ENCODE measurements around the gene PLEKHN1. TPM values are rescaled to one million over a fixed set of nuclear protein-coding genes. Genes with fewer than 3 reads are reported as not detected.

Gene PLEKHN1
- polyA plus RNA-seq, 1 of the 3 experiments (the other 2 are of a cell fraction): not detected

GRCh38 chr1:981955-982558 lies 15.8 kb downstream of the PLEKHN1 start, which contains the start of gene PERM1:
TSS of gene PERM1 (minus strand) at chr1:982093. CDS start at chr1:981029, 1,064 bp downstream.
- TF ChIP-seq, protein P1, sequence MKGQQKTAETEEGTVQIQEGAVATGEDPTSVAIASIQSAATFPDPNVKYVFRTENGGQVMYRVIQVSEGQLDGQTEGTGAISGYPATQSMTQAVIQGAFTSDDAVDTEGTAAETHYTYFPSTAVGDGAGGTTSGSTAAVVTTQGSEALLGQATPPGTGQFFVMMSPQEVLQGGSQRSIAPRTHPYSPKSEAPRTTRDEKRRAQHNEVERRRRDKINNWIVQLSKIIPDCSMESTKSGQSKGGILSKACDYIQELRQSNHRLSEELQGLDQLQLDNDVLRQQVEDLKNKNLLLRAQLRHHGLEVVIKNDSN (IDR thresholded peaks at IDR 0.05; ENCODE audit: borderline replicate concordance, low read depth): no peak
- no peak for TF ChIP-seq JUND (IDR thresholded peaks at IDR 0.05)
- TF ChIP-seq GATA2 (CRISPR knock-in tag; IDR thresholded peaks at IDR 0.05): no peak
- no peak for TF ChIP-seq TAF1 (IDR thresholded peaks at IDR 0.05; ENCODE audit: borderline replicate concordance, low read depth, low read length)
- TF ChIP-seq MAX (IDR thresholded peaks at IDR 0.05; ENCODE audit: low read depth): no peak
- no peak for TF ChIP-seq SMC3 (IDR thresholded peaks at IDR 0.05; ENCODE audit: low read depth, low read length)
- TF ChIP-seq, protein P2, sequence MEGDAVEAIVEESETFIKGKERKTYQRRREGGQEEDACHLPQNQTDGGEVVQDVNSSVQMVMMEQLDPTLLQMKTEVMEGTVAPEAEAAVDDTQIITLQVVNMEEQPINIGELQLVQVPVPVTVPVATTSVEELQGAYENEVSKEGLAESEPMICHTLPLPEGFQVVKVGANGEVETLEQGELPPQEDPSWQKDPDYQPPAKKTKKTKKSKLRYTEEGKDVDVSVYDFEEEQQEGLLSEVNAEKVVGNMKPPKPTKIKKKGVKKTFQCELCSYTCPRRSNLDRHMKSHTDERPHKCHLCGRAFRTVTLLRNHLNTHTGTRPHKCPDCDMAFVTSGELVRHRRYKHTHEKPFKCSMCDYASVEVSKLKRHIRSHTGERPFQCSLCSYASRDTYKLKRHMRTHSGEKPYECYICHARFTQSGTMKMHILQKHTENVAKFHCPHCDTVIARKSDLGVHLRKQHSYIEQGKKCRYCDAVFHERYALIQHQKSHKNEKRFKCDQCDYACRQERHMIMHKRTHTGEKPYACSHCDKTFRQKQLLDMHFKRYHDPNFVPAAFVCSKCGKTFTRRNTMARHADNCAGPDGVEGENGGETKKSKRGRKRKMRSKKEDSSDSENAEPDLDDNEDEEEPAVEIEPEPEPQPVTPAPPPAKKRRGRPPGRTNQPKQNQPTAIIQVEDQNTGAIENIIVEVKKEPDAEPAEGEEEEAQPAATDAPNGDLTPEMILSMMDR (IDR thresholded peaks at IDR 0.05): no peak
- no peak for TF ChIP-seq FOSL2 (IDR thresholded peaks at IDR 0.05; ENCODE audit: borderline replicate concordance, low read depth)
- no peak for TF ChIP-seq ZBTB33 (IDR thresholded peaks at IDR 0.05; ENCODE audit: borderline replicate concordance, low read depth)
- no peak for TF ChIP-seq CHD2 (IDR thresholded peaks at IDR 0.05; ENCODE audit: low read length, partially characterized antibody)
- no peak for TF ChIP-seq RXRA (IDR thresholded peaks at IDR 0.05; ENCODE audit: borderline replicate concordance, low read depth)
- no peak for TF ChIP-seq FOXM1 (IDR thresholded peaks at IDR 0.05; ENCODE audit: low read depth)
- TF ChIP-seq SIN3A (IDR thresholded peaks at IDR 0.05; ENCODE audit: borderline replicate concordance, low read depth, low read length): no peak
- no peak for TF ChIP-seq USF2 (IDR thresholded peaks at IDR 0.05; ENCODE audit: borderline replicate concordance, low read depth, low read length)
- TF ChIP-seq YY1 (IDR thresholded peaks at IDR 0.05; ENCODE audit: low read depth): no peak
- no peak for TF ChIP-seq POLR2AphosphoS5 (IDR thresholded peaks at IDR 0.05; ENCODE audit: low read depth, low read length)

More at GRCh38 chr1:981955-982558, 15.8 kb downstream of the PLEKHN1 start, which contains the start of gene PERM1:
- H3K4me2 ChIP-seq: no peak within 1 kb of the TSS
- no peaks in the 10 kb centered on the region for H4K20me1 ChIP-seq (ENCODE audit: insufficient read depth)
- WGBS (ENCODE audit: low lambda C conversion rate): no CpG with 5 or more reads among the region's 28 CpGs
- no peaks in the 10 kb centered on the region for H3K9me2 ChIP-seq
- ChIA-PET CTCF (interaction anchor here (1.0 to 9.1 kb wide), 11 partner anchors 15 to 310 kb away, joined by 3 to 246 read pairs (median 6); partner anchors contain the start of genes HES4 and ISG15), POLR2A (no interaction called here)
- H3K4me3 ChIP-seq (ENCODE audit: low read depth in 2 of 2, low read length in 1 of 2): no peak within 1 kb of the TSS
- peaks cover 0 to 12% of the 10 kb centered on the region in 2 experiments; a peak in 1 of 4 replicates for H3K4me1 ChIP-seq (ENCODE audit: control insufficient read depth in 1 of 2, insufficient read depth in 2 of 2, low read depth in 1 of 2, low read length in 1 of 2)
- H3K27ac ChIP-seq (ENCODE audit: low read depth in 2 of 2, low read length in 1 of 2): no peak within 1 kb of the TSS
- no peaks in the 10 kb centered on the region for H3K36me3 ChIP-seq (replicated peaks in 1 of 2; ENCODE audit: control insufficient read depth in 1 of 2, insufficient read depth in 2 of 2, low read length in 1 of 2)
- no peaks in the 10 kb centered on the region for H3K79me2 ChIP-seq (ENCODE audit: insufficient read depth)
- no peak within 1 kb of the TSS for H2AFZ ChIP-seq (ENCODE audit: low read depth)
- no peaks in the 10 kb centered on the region for H3K9me3 ChIP-seq
- peaks cover 13% of the 10 kb centered on the region; the same call in 1 of the 2 replicates for H3K27me3 ChIP-seq (ENCODE audit: insufficient read depth)
- no peak for DNase-seq
- H3K9ac ChIP-seq: no peak within 1 kb of the TSS
- no peaks in the 10 kb centered on the region for H3F3A ChIP-seq (replicated peaks; ENCODE audit: insufficient read depth)

Measured in SK-N-SH (cell line).